Natural killer cell treated with Interleukin-12 subunit alpha and Interleukin-12 subunit beta and Interleukin-15 and Interleukin-18, amount 100 ng/mL, for 72 hours (primary cell): Measurements from ENCODE around the gene CRIM1. TPM values are rescaled to one million over a fixed set of nuclear protein-coding genes. Genes with fewer than 3 reads are reported as not detected.

Experiments used
- ATAC-seq, 2 donors: fragments of 150-1000 bp; cut with Tn5 transposase in 1 of 2; sonication (Bioruptor Pico), chemical (Tn5 transposase) in 1 of 2; 2 replicates each; pipeline ENCODE4 v1.10.0; 2021
- DNase-seq: peaks from one replicate; pipeline ENCODE4 v3.0.0; 2022; ENCODE audit warnings: low spot score
- H3K27ac Mint-ChIP-seq, 2 donors: 1 replicate in 1 of 2; 2 replicates in 1 of 2; pipeline ENCODE4 v1.8.0; 2022; ENCODE audit warnings: mixed read lengths in 2 of 2, mild to moderate bottlenecking in 1 of 2, moderate library complexity in 1 of 2
- H3K27me3 Mint-ChIP-seq, 2 donors: 1 replicate in 1 of 2; 2 replicates in 1 of 2; pipeline ENCODE4 v1.8.0; 2022; ENCODE audit warnings: mixed read lengths in 2 of 2
- H3K36me3 Mint-ChIP-seq: one replicate; pipeline ENCODE4 v1.8.0; 2022; ENCODE audit warnings: mixed read lengths
- H3K4me1 Mint-ChIP-seq, 2 donors: 1 replicate in 1 of 2; 2 replicates in 1 of 2; pipeline ENCODE4 v1.8.0; 2022; ENCODE audit warnings: low read depth in 2 of 2, mixed read lengths in 2 of 2, mild to moderate bottlenecking in 1 of 2
- H3K4me3 Mint-ChIP-seq: one replicate; pipeline ENCODE4 v1.8.0; 2022; ENCODE audit warnings: mixed read lengths
- H3K9me3 Mint-ChIP-seq: 2 replicates; pipeline ENCODE4 v1.8.0; 2022; ENCODE audit warnings: mixed read lengths
- total RNA-seq, 2 donors: library from RNA; stranded (reverse); gene quantifications; one replicate each; pipeline ENCODE4 v1.2.3, GENCODE V29; 2022

Gene CRIM1
- total RNA-seq, 2 donors from 2014 or later: 6.6 to 13.6 TPM

- Mint-ChIP-seq H3K4me1 (peaks cover 0 to 8% of the 10 kb centered on the region in 2 donors), H3K4me3 (no peak overlapping the region), H3K9me3 (no peaks in the 10 kb centered on the region), H3K27me3 (no peaks in the 10 kb centered on the region), H3K36me3 (no peaks in the 10 kb centered on the region), H3K27ac (no peak overlapping the region)
- DNase-seq (no peak), ATAC-seq (no peak)
These were observed 59.9 kb downstream of the CRIM1 start for GRCh38 chr2:36415381-36416022.

GRCh38 chr2:36416370-36417165 lies 61.0 kb downstream of the CRIM1 start:
- Mint-ChIP-seq H3K27me3 (no peaks in the 10 kb centered on the region), H3K9me3 (no peaks in the 10 kb centered on the region), H3K4me1 (peaks cover 0 to 10% of the 10 kb centered on the region in 2 donors), H3K4me3 (no peak overlapping the region), H3K36me3 (no peaks in the 10 kb centered on the region), H3K27ac (no peak overlapping the region)
- no peak for ATAC-seq
- DNase-seq: no peak

DNA sequence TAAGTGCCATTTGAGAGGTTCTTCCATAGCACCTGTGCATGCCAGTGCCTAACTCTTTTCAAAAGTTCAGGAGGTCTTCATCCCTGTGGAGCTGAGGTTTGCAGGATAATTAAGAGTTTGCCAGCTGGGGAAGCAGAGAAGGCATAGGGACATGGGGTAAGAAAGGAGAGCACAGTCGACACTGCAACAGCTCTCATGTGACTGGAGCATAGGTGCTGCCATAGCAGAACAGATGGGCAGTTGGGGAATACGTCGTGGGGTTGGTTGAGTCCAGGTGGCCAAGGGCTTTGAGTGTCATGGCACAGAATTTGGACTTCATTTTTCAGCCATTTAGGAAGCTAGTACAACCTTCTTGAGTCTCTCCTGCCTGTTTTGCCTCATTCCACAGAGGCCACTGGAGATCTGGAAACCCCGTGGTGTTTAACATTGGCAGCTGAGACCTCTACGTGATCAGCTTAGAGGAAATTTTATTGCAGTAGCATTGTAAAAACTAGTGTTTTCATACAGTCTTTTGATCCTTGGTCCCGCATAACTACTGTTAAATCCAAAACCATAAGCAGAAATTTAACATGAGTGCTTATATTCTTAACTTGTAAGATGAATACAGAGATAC lies 65.1 kb downstream of the CRIM1 start:
- Mint-ChIP-seq H3K4me1 (peaks cover 0 to 10% of the 10 kb centered on the region in 2 donors), H3K27me3 (no peaks in the 10 kb centered on the region), H3K36me3 (no peaks in the 10 kb centered on the region), H3K27ac (peak overlapping the region in 1 of 2 donors; percentile 5), H3K4me3 (no peak overlapping the region), H3K9me3 (no peaks in the 10 kb centered on the region)
- no peak for ATAC-seq
- DNase-seq: no peak

GRCh38 chr2:36421379-36421778 lies 65.8 kb downstream of the CRIM1 start:
- Mint-ChIP-seq H3K4me3 (no peak overlapping the region), H3K36me3 (no peaks in the 10 kb centered on the region), H3K4me1 (peaks cover 0 to 10% of the 10 kb centered on the region in 2 donors), H3K9me3 (no peaks in the 10 kb centered on the region), H3K27ac (no peak overlapping the region), H3K27me3 (no peaks in the 10 kb centered on the region)
- ATAC-seq: no peak
- DNase-seq: no peak

GRCh38 chr2:36423172-36423571 lies 67.6 kb downstream of the CRIM1 start:
- Mint-ChIP-seq H3K4me1 (peaks cover 0 to 6% of the 10 kb centered on the region in 2 donors), H3K27me3 (no peaks in the 10 kb centered on the region), H3K27ac (no peak overlapping the region), H3K4me3 (no peak overlapping the region), H3K9me3 (no peaks in the 10 kb centered on the region), H3K36me3 (no peaks in the 10 kb centered on the region)
- ATAC-seq (no peak), DNase-seq (no peak)

DNA sequence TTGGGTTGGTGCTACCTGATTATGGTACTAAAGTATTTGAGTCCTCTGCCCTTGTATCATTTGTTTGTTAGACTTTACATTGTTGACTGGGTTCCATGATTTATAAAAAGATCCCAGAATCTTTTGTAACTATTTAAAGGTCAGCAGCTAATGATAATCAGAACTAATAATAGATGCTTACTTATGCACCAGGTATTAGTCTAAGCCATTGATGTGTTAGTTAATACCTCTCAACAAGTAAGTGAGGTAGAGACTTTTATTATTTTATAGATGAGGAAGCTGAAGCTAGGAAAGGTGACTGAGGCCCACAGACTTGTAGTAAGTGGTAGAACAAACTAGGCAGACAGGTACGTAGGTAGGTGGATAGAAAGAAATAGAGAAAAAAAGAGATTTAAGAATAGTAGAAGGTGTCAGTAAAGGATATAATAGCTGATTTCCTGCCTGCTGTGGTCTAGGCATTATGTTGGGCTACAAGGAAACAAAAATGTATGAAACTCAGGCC lies 68.1 kb downstream of the CRIM1 start:
- ATAC-seq (no peak), DNase-seq (no peak)
- Mint-ChIP-seq H3K4me1 (peaks cover 0 to 6% of the 10 kb centered on the region in 2 donors), H3K27ac (no peak overlapping the region), H3K9me3 (no peaks in the 10 kb centered on the region), H3K4me3 (no peak overlapping the region), H3K27me3 (no peaks in the 10 kb centered on the region), H3K36me3 (no peaks in the 10 kb centered on the region)

GRCh38 chr2:36425608-36426355 lies 70.2 kb downstream of the CRIM1 start:
- no peaks in the 10 kb centered on the region for H3K9me3 Mint-ChIP-seq
- H3K4me1 Mint-ChIP-seq: no peaks in the 10 kb centered on the region
- no peak overlapping the region for H3K4me3 Mint-ChIP-seq
- H3K36me3 Mint-ChIP-seq: no peaks in the 10 kb centered on the region
- H3K27ac Mint-ChIP-seq: no peak overlapping the region
- ATAC-seq: no peak
- no peaks in the 10 kb centered on the region for H3K27me3 Mint-ChIP-seq
- no peak for DNase-seq

DNA sequence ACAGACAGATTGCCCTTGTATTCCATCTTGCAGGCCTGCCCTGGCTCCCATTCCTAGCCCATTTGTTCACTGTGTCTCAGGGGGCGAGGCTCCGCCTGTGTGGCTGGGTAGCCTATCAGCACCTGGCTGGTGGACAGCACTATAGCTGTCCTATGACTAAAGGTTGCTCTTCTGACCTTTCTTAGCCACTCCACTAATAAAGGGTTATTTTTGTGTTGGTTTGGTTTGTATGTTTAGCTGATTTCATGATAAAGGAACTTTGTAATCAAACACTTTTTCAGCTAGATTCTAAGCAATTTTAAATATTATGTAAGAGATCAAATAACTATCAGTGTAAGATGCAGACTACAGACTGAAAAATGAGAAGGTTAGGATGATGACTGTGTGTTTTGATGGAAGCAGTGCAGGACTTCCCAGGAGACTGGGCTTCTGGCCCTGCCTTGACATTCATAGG lies 72.2 kb downstream of the CRIM1 start:
- no peaks in the 10 kb centered on the region for H3K36me3 Mint-ChIP-seq
- DNase-seq: no peak
- ATAC-seq: no peak
- no peaks in the 10 kb centered on the region for H3K27me3 Mint-ChIP-seq
- H3K4me3 Mint-ChIP-seq: no peak overlapping the region
- H3K27ac Mint-ChIP-seq: no peak overlapping the region
- H3K9me3 Mint-ChIP-seq: no peaks in the 10 kb centered on the region
- no peaks in the 10 kb centered on the region for H3K4me1 Mint-ChIP-seq

- no peak for ATAC-seq
- Mint-ChIP-seq H3K4me3 (no peak overlapping the region), H3K4me1 (peaks cover 0 to 3% of the 10 kb centered on the region in 2 donors), H3K27ac (no peak overlapping the region), H3K9me3 (no peaks in the 10 kb centered on the region), H3K36me3 (no peaks in the 10 kb centered on the region), H3K27me3 (no peaks in the 10 kb centered on the region)
- DNase-seq: no peak
These were observed 75.0 kb downstream of the CRIM1 start for GRCh38 chr2:36430549-36430948.

- ATAC-seq: no peak
- no peaks in the 10 kb centered on the region for H3K27me3 Mint-ChIP-seq
These were observed 76.9 kb downstream of the CRIM1 start for GRCh38 chr2:36432479-36432878.

DNA sequence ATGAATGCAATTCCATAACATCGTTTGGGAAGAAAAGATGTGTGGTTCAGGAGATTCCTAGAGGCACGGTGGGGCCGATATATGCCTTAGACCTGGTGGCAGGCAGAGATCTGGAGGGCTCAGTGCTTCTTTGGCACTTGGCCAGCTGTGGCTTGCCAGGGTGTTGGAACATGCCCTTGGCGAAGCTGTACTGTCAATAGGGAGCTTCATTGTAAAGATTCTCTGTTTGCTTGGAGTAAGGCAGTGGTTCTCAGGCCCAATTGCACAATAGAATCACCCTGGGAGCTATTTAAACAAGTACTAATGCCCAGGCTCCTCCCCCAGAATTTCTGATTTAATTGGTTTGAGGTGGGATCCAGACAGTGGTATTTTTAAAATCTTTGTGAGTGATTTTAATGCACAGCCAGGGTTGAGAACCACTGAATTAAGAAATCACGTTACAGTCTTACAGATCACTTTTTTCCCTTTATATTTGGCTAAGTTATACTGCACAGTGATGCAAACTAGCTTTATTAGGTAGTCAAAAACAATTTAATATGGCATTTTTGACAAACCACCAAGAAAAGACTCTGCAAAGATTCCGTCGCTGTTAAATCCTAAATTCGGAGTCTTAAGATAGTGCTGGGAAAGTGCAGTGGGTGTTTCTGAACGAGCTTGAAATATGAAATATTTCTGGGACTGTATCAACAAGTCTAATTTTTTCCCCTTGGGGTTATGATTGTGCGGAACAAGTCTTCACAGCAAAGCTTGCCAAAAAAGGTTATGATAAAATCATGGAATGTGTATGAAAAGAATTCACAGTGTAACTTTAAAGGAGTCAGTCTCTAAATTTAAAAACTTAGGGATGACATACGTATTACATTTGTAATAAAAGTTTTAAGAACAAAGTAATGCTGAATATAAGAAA lies 78.0 kb downstream of the CRIM1 start:
- no peak overlapping the region for H3K27ac Mint-ChIP-seq
- DNase-seq (no peak), ATAC-seq (no peak)
- no peaks in the 10 kb centered on the region for H3K27me3 Mint-ChIP-seq
- H3K4me1 Mint-ChIP-seq: peaks cover 0 to 3% of the 10 kb centered on the region in 2 donors
- no peaks in the 10 kb centered on the region for H3K36me3 Mint-ChIP-seq
- H3K9me3 Mint-ChIP-seq: no peaks in the 10 kb centered on the region
- no peak overlapping the region for H3K4me3 Mint-ChIP-seq

More at GRCh38 chr2:36432479-36432878, 76.9 kb downstream of the CRIM1 start:
- Mint-ChIP-seq H3K36me3 (no peaks in the 10 kb centered on the region), H3K4me1 (peaks cover 0 to 3% of the 10 kb centered on the region in 2 donors), H3K4me3 (no peak overlapping the region), H3K9me3 (no peaks in the 10 kb centered on the region), H3K27ac (no peak overlapping the region)
- DNase-seq: no peak

DNA sequence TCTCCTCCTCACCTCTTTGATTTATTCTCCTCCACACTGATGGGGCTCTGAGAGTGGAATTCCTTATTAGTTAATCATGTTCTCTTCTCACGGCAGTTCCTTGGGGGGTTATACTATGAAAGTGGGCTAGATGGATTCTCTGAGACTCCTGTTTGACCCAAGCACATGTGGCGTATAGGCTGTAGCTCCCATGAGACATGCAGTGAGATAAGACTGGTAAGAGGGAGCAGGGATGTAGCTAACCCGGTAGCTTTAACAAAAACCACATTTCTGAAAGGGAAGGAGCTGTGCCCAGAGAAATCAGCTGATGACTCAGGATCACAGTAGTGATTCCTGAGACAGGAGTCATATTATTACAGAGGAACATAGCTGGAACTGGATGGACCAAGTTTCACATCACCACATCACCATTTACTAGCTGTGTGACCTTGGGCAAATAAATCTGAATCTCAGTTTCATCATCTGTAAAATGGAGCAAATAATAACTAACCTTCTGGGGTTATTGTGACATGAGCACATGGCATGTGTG lies 82.9 kb downstream of the CRIM1 start:
- peaks cover 13 to 24% of the 10 kb centered on the region in 2 donors for H3K4me1 Mint-ChIP-seq
- ATAC-seq: no peak
- H3K9me3 Mint-ChIP-seq: no peaks in the 10 kb centered on the region
- no peak overlapping the region for H3K27ac Mint-ChIP-seq
- no peaks in the 10 kb centered on the region for H3K36me3 Mint-ChIP-seq
- H3K4me3 Mint-ChIP-seq: no peak overlapping the region
- H3K27me3 Mint-ChIP-seq: no peaks in the 10 kb centered on the region
- no peak for DNase-seq
